GM18517 (cell line): ENCODE data around the gene RTKN2.
"Not testable (repeated sequence)": the region's sequence is repeated elsewhere in the genome, so short reads cannot be mapped to it uniquely, and the experiment has no call there.

Experiments
- ATAC-seq: cut with Tn5 transposase; IDR thresholded peaks from one replicate; pipeline ENCODE4 v1.9.1; 2021; ENCODE audit warnings: mild to moderate bottlenecking, moderate library complexity; ENCODE audit not compliant: unreplicated experiment

RTKN2 gene, protein sequence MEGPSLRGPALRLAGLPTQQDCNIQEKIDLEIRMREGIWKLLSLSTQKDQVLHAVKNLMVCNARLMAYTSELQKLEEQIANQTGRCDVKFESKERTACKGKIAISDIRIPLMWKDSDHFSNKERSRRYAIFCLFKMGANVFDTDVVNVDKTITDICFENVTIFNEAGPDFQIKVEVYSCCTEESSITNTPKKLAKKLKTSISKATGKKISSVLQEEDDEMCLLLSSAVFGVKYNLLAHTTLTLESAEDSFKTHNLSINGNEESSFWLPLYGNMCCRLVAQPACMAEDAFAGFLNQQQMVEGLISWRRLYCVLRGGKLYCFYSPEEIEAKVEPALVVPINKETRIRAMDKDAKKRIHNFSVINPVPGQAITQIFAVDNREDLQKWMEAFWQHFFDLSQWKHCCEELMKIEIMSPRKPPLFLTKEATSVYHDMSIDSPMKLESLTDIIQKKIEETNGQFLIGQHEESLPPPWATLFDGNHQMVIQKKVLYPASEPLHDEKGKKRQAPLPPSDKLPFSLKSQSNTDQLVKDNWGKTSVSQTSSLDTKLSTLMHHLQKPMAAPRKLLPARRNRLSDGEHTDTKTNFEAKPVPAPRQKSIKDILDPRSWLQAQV

GRCh38 chr10:62268399-62269114 is at the start of gene RTKN2:
Gene RTKN2 (minus strand): TSS chr10:62268844. CDS start chr10:62268610, 234 bp downstream.
- peak; percentile 51 for ATAC-seq

DNA sequence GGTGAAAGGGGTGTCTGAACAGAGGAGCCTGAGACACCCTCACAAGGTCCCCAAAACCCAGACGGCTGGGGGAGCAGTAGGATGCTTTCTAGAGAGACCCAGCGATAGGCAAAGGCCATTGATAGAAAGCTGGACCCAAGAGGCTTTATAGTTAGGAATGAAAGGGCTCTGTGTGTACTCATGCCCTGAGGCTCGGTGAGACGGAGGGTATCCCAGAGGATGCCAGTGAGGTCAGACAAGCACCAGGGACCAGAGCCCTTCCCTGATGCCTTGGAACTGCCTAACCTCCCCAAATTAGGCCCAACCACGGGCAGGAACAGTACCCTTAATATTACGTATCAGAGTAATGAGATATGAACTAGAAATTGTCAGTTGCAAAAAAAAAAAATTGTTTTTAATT is 48.6 kb upstream of the RTKN2 start:
- ATAC-seq: no peak

- no peak for ATAC-seq
These were observed 40.6 kb upstream of the RTKN2 start for GRCh38 chr10:62309254-62309653.

DNA sequence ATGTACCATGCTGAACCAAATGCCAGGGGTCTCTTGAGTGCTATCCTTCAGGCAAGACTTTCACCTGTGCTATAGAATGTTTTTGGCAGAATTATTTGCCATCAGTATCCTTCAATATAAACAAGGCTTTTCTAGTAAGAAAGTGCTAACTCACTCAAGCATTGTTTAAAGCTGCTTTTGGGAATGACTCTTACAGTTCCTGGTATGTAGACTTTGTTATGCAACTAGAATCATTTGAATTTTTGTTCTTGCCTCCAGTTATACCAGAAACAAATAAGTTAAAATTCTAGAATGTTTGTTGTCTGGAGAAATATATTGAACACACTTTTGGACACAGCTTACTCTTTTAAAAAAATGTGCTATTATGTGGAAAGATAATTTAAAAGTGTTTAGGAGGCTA is 39.5 kb upstream of the RTKN2 start:
- no peak for ATAC-seq

- ATAC-seq: no peak
These were observed 39.0 kb upstream of the RTKN2 start for GRCh38 chr10:62307635-62308034.

- ATAC-seq: no peak
These were observed 38.0 kb upstream of the RTKN2 start for GRCh38 chr10:62306663-62307062.

- ATAC-seq: no peak
These were observed 37.2 kb upstream of the RTKN2 start for GRCh38 chr10:62305813-62306212.

DNA sequence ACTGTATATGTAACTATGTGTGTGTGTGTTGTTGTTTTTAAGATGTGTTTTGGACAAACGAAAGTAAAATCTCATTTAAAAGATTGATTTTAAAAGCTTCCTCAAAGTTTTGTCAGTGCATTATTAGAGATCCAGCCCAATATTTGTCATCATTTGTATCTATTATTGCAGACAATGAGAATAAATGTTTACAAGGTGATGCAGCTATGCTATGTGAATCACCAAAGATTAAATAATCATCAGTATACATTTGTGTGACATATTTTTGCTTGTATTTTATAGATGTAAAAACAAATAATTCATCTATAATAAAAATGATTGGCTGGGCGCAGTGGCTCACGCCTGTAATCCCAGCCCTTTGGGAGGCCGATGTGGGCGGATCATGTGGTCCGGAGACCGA is 35.3 kb upstream of the RTKN2 start:
- ATAC-seq: no peak

- no peak for ATAC-seq
These were observed 34.1 kb upstream of the RTKN2 start for GRCh38 chr10:62302760-62303159.

DNA sequence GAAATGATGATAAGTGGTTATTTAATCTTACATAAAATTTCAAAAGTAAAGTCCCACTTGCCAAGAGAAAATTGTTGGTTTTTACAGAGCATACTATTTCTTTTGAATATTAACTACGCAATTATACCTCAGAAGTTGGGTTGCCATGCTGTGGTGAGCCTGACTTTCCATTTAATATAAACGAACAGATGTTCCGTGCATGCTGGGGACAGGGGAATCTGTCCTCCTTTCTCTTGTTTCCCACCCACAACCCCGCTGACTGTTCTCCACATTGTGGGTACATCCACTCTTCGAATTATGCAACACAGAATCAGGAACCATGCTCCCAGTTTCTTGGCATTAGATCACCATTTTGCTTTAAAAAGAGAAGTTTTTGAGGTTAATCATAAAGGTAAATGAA is 29.2 kb upstream of the RTKN2 start:
- ATAC-seq: no peak

GRCh38 chr10:62284221-62284620 is 15.6 kb upstream of the RTKN2 start:
- no peak for ATAC-seq

GRCh38 chr10:62281348-62281747 is 12.7 kb upstream of the RTKN2 start:
- ATAC-seq: not testable (repeated sequence)

- ATAC-seq: not testable (repeated sequence)
These were observed 11.7 kb upstream of the RTKN2 start for GRCh38 chr10:62280392-62280791.

- no peak for ATAC-seq
These were observed 9.8 kb upstream of the RTKN2 start for GRCh38 chr10:62278441-62278910.

GRCh38 chr10:62277971-62278370 is 9.3 kb upstream of the RTKN2 start:
- ATAC-seq: no peak

DNA sequence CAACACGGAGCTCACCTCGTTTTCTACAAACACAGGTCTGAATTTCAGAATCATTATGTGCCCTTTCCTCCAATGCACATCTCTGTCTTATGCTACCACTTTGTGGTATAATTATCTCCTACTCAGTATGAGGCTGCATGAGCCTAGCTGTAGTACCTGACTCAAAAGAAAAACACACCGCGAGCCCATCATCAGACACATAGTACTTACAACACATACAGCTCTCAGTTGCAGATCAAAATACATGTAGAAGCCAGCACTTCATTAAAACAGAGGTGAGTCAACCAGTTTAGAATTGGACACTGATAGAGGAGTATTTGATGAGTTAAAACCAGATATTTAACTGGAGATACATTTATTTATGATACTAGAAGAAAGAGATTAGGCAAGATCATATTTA is 1.4 kb upstream of the RTKN2 start:
- no peak for ATAC-seq

- ATAC-seq: no peak
These were observed 631 bp downstream of the RTKN2 start for GRCh38 chr10:62268027-62268398.

DNA sequence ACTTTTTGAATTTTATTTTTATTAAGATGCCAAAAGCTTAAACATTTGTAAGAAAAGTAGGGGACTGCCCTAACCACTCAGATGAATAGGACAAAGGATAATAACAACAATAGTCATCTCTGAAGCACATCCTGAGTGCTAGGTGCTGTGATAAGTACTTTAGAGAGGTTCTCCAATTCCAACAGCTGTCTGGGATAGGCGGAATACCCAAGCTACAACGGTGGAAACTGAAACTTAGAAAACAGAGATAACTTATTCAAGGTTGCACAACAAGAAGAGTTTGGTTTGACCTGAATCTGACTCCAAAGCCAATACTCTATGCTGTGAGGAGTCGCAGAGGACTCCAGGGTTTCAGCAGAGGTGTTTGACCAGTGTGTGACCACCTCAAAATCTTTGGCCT is 2.0 kb downstream of the RTKN2 start:
- no peak for ATAC-seq

GRCh38 chr10:62266147-62266546 is 2.5 kb downstream of the RTKN2 start:
- no peak for ATAC-seq

DNA sequence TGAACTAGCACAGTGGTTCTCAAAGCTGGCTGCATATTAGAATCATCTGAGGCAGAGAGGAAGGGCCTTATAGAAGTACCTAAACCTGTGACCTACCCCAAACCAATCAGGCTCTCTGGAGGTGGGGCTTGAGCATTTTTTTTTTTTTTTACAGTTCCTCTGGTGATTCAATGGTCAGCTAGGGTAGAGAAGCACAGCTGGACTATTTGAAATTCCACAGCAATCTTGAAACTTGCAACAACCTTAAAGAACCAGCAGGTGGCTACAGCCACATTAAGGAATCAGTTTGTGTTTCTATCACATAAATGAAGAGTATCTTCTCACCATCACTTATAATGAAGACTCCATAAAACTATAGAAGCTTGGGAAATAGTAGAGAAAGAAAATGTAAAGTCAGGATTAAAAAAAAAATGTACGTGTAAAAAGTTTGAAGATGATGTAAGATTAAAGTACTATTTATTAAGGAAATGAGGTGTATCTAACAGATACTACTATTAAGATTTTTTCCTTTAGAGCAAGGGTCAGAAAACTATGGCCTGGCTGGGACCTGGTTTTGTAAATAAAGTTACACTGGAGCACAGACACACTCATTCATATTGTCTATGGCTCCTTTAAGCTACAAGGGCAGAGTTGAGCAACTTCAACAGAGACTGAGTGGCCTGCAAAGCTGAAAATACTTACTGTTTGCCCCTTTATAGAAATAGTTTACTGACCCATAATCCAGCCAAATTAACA is 3.8 kb downstream of the RTKN2 start:
- peak; percentile 53 for ATAC-seq

- ATAC-seq: no peak
These were observed 4.5 kb downstream of the RTKN2 start for GRCh38 chr10:62264126-62264525.
